H1 (cell line): ENCODE measurements around the gene MYO9A. TPM values are rescaled to one million over a fixed set of nuclear protein-coding genes. Genes with fewer than 3 reads are reported as not detected.

Experiments
- CTCF ChIA-PET: fragments of 300-600 bp; sonication (Branson Sonifier 250); formaldehyde crosslinking; loops from one replicate; lab custom pipeline; 2021; ENCODE audit not compliant: partially characterized antibody; lab: Charles Lee
- POLR2A ChIA-PET: fragments of 300-600 bp; sonication (Branson Sonifier 250); formaldehyde crosslinking; loops from one replicate; lab custom pipeline; 2021; ENCODE audit warnings: inconsistent platforms; ENCODE audit not compliant: partially characterized antibody; lab: Charles Lee
- DNase-seq, 2 experiments: peaks; one replicate each; pipeline versions ENCODE4 v3.0.0 to v3.0.0-alpha.2; 2010 to 2022; ENCODE audit warnings: low spot score in 2 of 2, low read depth in 1 of 2, mixed read lengths in 1 of 2
- FAIRE-seq: peaks from 2 replicates; lab custom pipeline; 2011; peaks lifted over from hg19 to GRCh38; lab: Jason Lieb, UNC
- H2AFZ ChIP-seq: 2 replicates; pipeline ENCODE4 v1.8.1; 2012; ENCODE audit warnings: low read length, inconsistent platforms
- H2AK5ac ChIP-seq: 2 replicates; pipeline ENCODE4 v1.6.1; 2013; ENCODE audit warnings: low read depth, low read length
- H2BK120ac ChIP-seq: replicated peaks from 2 replicates; pipeline ENCODE3; 2013; ENCODE audit warnings: low read depth, low read length, inconsistent platforms
- H2BK12ac ChIP-seq: 2 replicates; pipeline ENCODE4 v1.6.1; 2013; ENCODE audit warnings: low read depth, low read length
- H2BK15ac ChIP-seq: 2 replicates; pipeline ENCODE4 v1.6.1; 2013; ENCODE audit warnings: low read length
- H2BK20ac ChIP-seq: 2 replicates; pipeline ENCODE4 v1.6.1; 2013; ENCODE audit warnings: low read length
- H2BK5ac ChIP-seq: 2 replicates; pipeline ENCODE4 v1.6.1; 2013; ENCODE audit warnings: low read depth, low read length
- H3K14ac ChIP-seq: 2 replicates; pipeline ENCODE4 v1.6.1; 2013; ENCODE audit warnings: inconsistent platforms; ENCODE audit not compliant: insufficient read length
- H3K18ac ChIP-seq: 2 replicates; pipeline ENCODE4 v1.6.1; 2013; ENCODE audit warnings: low read length; ENCODE audit errors: extremely low read depth
- H3K23ac ChIP-seq: 2 replicates; pipeline ENCODE4 v1.6.1; 2013; ENCODE audit warnings: inconsistent platforms; ENCODE audit not compliant: insufficient read length
- H3K23me2 ChIP-seq: 2 replicates; pipeline ENCODE4 v1.6.1; 2013; ENCODE audit warnings: low read depth, low read length
- H3K27ac ChIP-seq: 2 replicates; pipeline ENCODE4 v1.6.1; 2011; ENCODE audit warnings: low read depth, low read length, inconsistent platforms
- H3K27me3 ChIP-seq, 4 experiments: replicated peaks in 1 of 4; 1 replicate in 1 of 4; 2 replicates in 3 of 4; pipeline versions ENCODE4 v1.6.1 to v1.8.1; 2011 to 2013; ENCODE audit warnings: low read length in 3 of 4, mild to moderate bottlenecking in 3 of 4, inconsistent platforms in 2 of 4, mixed read lengths in 2 of 4, moderate library complexity in 1 of 4; ENCODE audit not compliant: control insufficient read depth in 3 of 4, insufficient read depth in 3 of 4; ENCODE audit errors: extremely low read depth in 1 of 4
- H3K36me3 ChIP-seq, 4 experiments: 2 replicates each; pipeline versions ENCODE4 v1.6.1 to v1.8.1; 2011 to 2013; ENCODE audit warnings: mild to moderate bottlenecking in 4 of 4, low read length in 3 of 4, moderate library complexity in 2 of 4, control low read depth in 1 of 4, inconsistent platforms in 1 of 4; ENCODE audit not compliant: insufficient read depth in 4 of 4, control insufficient read depth in 2 of 4
- H3K4ac ChIP-seq: replicated peaks from 2 replicates; pipeline ENCODE3; 2013; ENCODE audit warnings: low read length, low read depth, mixed read lengths, inconsistent platforms; ENCODE audit not compliant: insufficient read length
- H3K4me1 ChIP-seq, 4 experiments: replicated peaks in 1 of 4; 1 replicate in 1 of 4; 2 replicates in 3 of 4; pipeline versions ENCODE4 v1.6.1 to v1.8.1; 2011 to 2013; ENCODE audit warnings: low read length in 3 of 4, inconsistent platforms in 2 of 4, mixed read lengths in 1 of 4; ENCODE audit not compliant: insufficient read depth in 4 of 4, control insufficient read depth in 3 of 4
- H3K4me2 ChIP-seq, 2 experiments: 2 replicates each; pipeline versions ENCODE4 v1.6.1 to v1.8.1; 2011 to 2013; ENCODE audit warnings: low read depth in 2 of 2, low read length in 2 of 2, control low read depth in 1 of 2, inconsistent platforms in 1 of 2, mild to moderate bottlenecking in 1 of 2; ENCODE audit not compliant: insufficient read depth in 1 of 2
- H3K4me3 ChIP-seq, 4 experiments: fragments of 200-600, 300-600 bp in 1 of 4; sonication (generic), shearing (Covaris generic), sonication (Bioruptor Twin) in 1 of 4; 2 replicates each; pipeline versions ENCODE4 v1.5.1 to v1.8.1; 2011 to 2016; ENCODE audit warnings: low read length in 4 of 4, low read depth in 3 of 4, control low read depth in 2 of 4, inconsistent platforms in 2 of 4, mild to moderate bottlenecking in 2 of 4, mixed read lengths in 1 of 4, moderate library complexity in 1 of 4; ENCODE audit not compliant: insufficient read depth in 2 of 4; ENCODE audit errors: extremely low read depth in 1 of 4
- H3K56ac ChIP-seq: replicated peaks from 2 replicates; pipeline ENCODE3; 2013; ENCODE audit warnings: low read depth, mild to moderate bottlenecking, mixed read lengths, low read length, inconsistent platforms; ENCODE audit not compliant: insufficient read length
- H3K79me1 ChIP-seq: 2 replicates; pipeline ENCODE4 v1.6.1; 2013; ENCODE audit warnings: low read depth, low read length, control low read depth
- H3K79me2 ChIP-seq, 2 experiments: 2 replicates each; pipeline versions ENCODE4 v1.6.1 to v1.8.1; 2012 to 2013; ENCODE audit warnings: low read length in 2 of 2, mild to moderate bottlenecking in 2 of 2, inconsistent platforms in 1 of 2; ENCODE audit not compliant: insufficient read depth in 2 of 2, control insufficient read depth in 1 of 2
- H3K9ac ChIP-seq, 4 experiments: replicated peaks in 1 of 4; 1 replicate in 1 of 4; 2 replicates in 3 of 4; pipeline versions ENCODE4 v1.6.1 to v1.8.1; 2011 to 2013; ENCODE audit warnings: low read depth in 3 of 4, low read length in 3 of 4, control low read depth in 2 of 4, mild to moderate bottlenecking in 2 of 4, moderate library complexity in 2 of 4, inconsistent platforms in 1 of 4; ENCODE audit errors: extremely low read depth in 1 of 4
- H3K9me3 ChIP-seq, 2 experiments: 2 replicates each; pipeline versions ENCODE4 v1.6.1 to v1.8.1; 2012 to 2013; ENCODE audit warnings: mild to moderate bottlenecking in 2 of 2, moderate library complexity in 2 of 2, control low read depth in 1 of 2, inconsistent platforms in 1 of 2, low read depth in 1 of 2, low read length in 1 of 2, mixed read lengths in 1 of 2; ENCODE audit not compliant: insufficient read depth in 2 of 2
- H4K20me1 ChIP-seq, 2 experiments: replicated peaks in 1 of 2; 2 replicates each; pipeline versions ENCODE3 to v1.8.1; 2011 to 2013; ENCODE audit warnings: inconsistent platforms in 2 of 2, low read length in 2 of 2, mild to moderate bottlenecking in 1 of 2; ENCODE audit not compliant: insufficient read depth in 2 of 2, control insufficient read depth in 1 of 2
- H4K5ac ChIP-seq: 2 replicates; pipeline ENCODE4 v1.6.1; 2013; ENCODE audit warnings: low read length, low read depth, mixed read lengths, inconsistent platforms; ENCODE audit not compliant: insufficient read length
- H4K8ac ChIP-seq: 2 replicates; pipeline ENCODE4 v1.8.0; 2013; ENCODE audit warnings: mild to moderate bottlenecking, moderate library complexity, low read length, inconsistent platforms; ENCODE audit not compliant: insufficient read depth; ENCODE audit errors: extremely low read depth
- H4K91ac ChIP-seq: replicated peaks from 2 replicates; pipeline ENCODE3; 2013; ENCODE audit warnings: low read length, mixed read lengths, inconsistent platforms; ENCODE audit not compliant: insufficient read length
- CBX5 ChIP-seq: fragments of 300-800, 300-1000 bp; sonication (generic); IDR thresholded peaks from 2 replicates; pipeline ENCODE4 v1.7.1; 2016; ENCODE audit warnings: antibody characterized with exemption, low read length, low read depth
- CBX8 ChIP-seq: fragments of 300-800, 300-1000 bp; sonication (generic); IDR thresholded peaks from 2 replicates; pipeline ENCODE4 v1.7.1; 2016; ENCODE audit warnings: low read depth, low read length, borderline replicate concordance
- CHD1 ChIP-seq: IDR thresholded peaks from 2 replicates; pipeline ENCODE4 v1.6.1; 2012; ENCODE audit warnings: low read depth, low read length, improper control_type of control experiment
- CTBP2 ChIP-seq: IDR thresholded peaks from 2 replicates; pipeline ENCODE4 v1.7.0; 2011; ENCODE audit warnings: borderline replicate concordance, mild to moderate bottlenecking, moderate library complexity, mixed read lengths, low read length; ENCODE audit not compliant: insufficient read depth, insufficient read length
- EGR1 ChIP-seq: IDR thresholded peaks from 2 replicates; pipeline ENCODE4 v1.6.1; 2011; ENCODE audit warnings: low read depth, low read length, borderline replicate concordance
- FOSL1 ChIP-seq: IDR thresholded peaks from 2 replicates; pipeline ENCODE4 v1.6.1; 2011; ENCODE audit warnings: mild to moderate bottlenecking, low read depth, low read length, moderate library complexity; ENCODE audit not compliant: insufficient read depth
- KDM4A ChIP-seq: IDR thresholded peaks from one replicate; pipeline ENCODE4 v1.7.1; 2012; ENCODE audit warnings: low read depth, mild to moderate bottlenecking, moderate library complexity, low read length, inconsistent platforms; ENCODE audit not compliant: severe bottlenecking
- NRF1 ChIP-seq: IDR thresholded peaks from 2 replicates; pipeline ENCODE4 v1.6.1; 2011; ENCODE audit warnings: mild to moderate bottlenecking, low read depth, low read length, improper control_type of control experiment
- POLR2AphosphoS5 ChIP-seq: IDR thresholded peaks from 2 replicates; pipeline ENCODE4 v1.6.1; 2011; ENCODE audit warnings: low read depth, low read length
- RFX5 ChIP-seq: IDR thresholded peaks from 2 replicates; pipeline ENCODE4 v1.6.1; 2011; ENCODE audit warnings: low read depth, low read length, improper control_type of control experiment, borderline replicate concordance
- RNF2 ChIP-seq: fragments of 200-900, 300-1000 bp; sonication (generic); IDR thresholded peaks from 2 replicates; pipeline ENCODE4 v1.7.1; 2016; ENCODE audit warnings: borderline replicate concordance, low read depth, mild to moderate bottlenecking, antibody characterized with exemption, low read length; ENCODE audit not compliant: poor library complexity, severe bottlenecking; ENCODE audit errors: missing control alignments
- SIRT6 ChIP-seq: IDR thresholded peaks from one replicate; pipeline ENCODE4 v1.7.1; 2012; ENCODE audit warnings: low read length, inconsistent platforms
- SP1 ChIP-seq: IDR thresholded peaks from 2 replicates; pipeline ENCODE4 v1.6.1; 2011; ENCODE audit warnings: low read depth, low read length
- YY1 ChIP-seq: IDR thresholded peaks from 2 replicates; pipeline ENCODE4 v1.6.1; 2011; ENCODE audit warnings: low read depth, mild to moderate bottlenecking, low read length
- WGBS, 2 experiments: shearing (Covaris generic) in 1 of 2; methylation state at CpG; one replicate each; pipeline versions ENCODE4 v1.1.6 to v1.1.7; 2013 to 2015; ENCODE audit warnings: low lambda C conversion rate in 2 of 2, mixed read lengths in 2 of 2, inconsistent platforms in 1 of 2, low coverage in 1 of 2, missing lambda C conversion rate in 1 of 2; ENCODE audit not compliant: insufficient replicate concordance in 2 of 2, insufficient coverage in 1 of 2, insufficient read length in 1 of 2; ENCODE audit errors: extremely low coverage in 1 of 2, missing lambda C conversion rate in 1 of 2; 5-methylcytosine and 5-hydroxymethylcytosine counted together
- polyA plus RNA-seq, 7 experiments: library from polyadenylated mRNA; depleted of rRNA in 3 of 7; stranded (reverse) in 5 of 7; unstranded in 2 of 7; fragments of >200 nt in 5 of 7; fragments of 200-250 nt in 2 of 7; gene quantifications; 1 replicate in 5 of 7; 2 replicates in 1 of 7; 4 replicates in 1 of 7; pipeline versions ENCODE4 v1.2.1 to v1.2.3, GENCODE V29; 2011 to 2013; ENCODE audit warnings: missing spikeins in 2 of 7, mixed read lengths in 2 of 7
- total RNA-seq: library from RNA; stranded (reverse); fragmentation: NEBNext Ultra II Directional; extraction: Animal tissue kit (Norgen Biotek cat#: 25700); gene quantifications from 2 replicates; pipeline ENCODE4 v1.2.1, GENCODE V29; 2021
- TF ChIP-seq, protein P1 (sequence below): IDR thresholded peaks from 2 replicates; pipeline ENCODE4 v1.6.1; 2012; ENCODE audit warnings: inconsistent platforms

Gene MYO9A
- total and polyA plus RNA-seq, 2 of the 8 experiments (the other 6 are each of a cell fraction or from before 2014, with no cell fraction given), result 3.9 to 26.0 TPM

DNA sequence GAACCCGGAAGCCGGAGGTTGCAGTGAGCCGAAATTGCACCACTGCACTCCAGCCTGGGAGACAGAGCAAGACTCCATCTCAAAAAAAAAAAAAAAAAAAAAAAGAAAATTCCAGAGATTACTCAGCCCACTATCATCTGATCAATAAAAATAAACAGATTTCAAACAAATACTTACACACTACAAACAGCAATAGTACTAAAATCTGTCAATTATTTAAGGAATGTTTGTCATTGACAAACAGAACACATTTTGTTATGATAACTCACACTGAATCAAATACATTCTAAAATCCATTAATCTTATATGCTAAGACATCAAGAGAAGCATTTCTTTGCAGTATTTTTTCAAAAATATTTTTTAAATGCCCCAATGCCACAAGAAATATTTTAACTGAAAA lies 7.6 kb downstream of the MYO9A start:
- Histone ChIP-seq H3K79me2 (peaks cover 0 to 26% of the 10 kb centered on the region in 2 experiments; a peak in 2 of 4 replicates), H4K20me1 (peaks cover 0 to 1% of the 10 kb centered on the region in 2 experiments), H3K23ac (no peak overlapping the region), H2BK20ac (no peak overlapping the region), H2BK5ac (no peak overlapping the region), H3K4ac (no peak overlapping the region), H2AFZ (no peak overlapping the region), H3K27ac (no peak overlapping the region), H3K36me3 (no peaks in the 10 kb centered on the region), H3K79me1 (peaks cover 3% of the 10 kb centered on the region; the same call in 1 of the 2 replicates), H3K14ac (no peak overlapping the region), H3K9ac (no peak overlapping the region), H3K23me2 (no peaks in the 10 kb centered on the region), H2BK15ac (no peak overlapping the region), H2AK5ac (no peak overlapping the region), H4K5ac (no peak overlapping the region), H4K91ac (no peak overlapping the region), H3K18ac (no peak overlapping the region), H2BK12ac (no peak overlapping the region), H3K4me3 (no peak overlapping the region), H3K27me3 (no peaks in the 10 kb centered on the region), H4K8ac (no peak overlapping the region), H2BK120ac (no peak overlapping the region), H3K4me1 (no peaks in the 10 kb centered on the region), H3K56ac (no peak overlapping the region), H3K9me3 (no peaks in the 10 kb centered on the region), H3K4me2 (no peak overlapping the region)
- no peak for DNase-seq
- CTCF ChIA-PET, result interaction anchor here (0.7 kb wide), 1 partner anchor 1814 kb away, joined by 3 read pairs; no protein-coding TSS in a partner anchor
- POLR2A ChIA-PET, result no interaction called here
- FAIRE-seq, result no peak
- 88% methylated on average over 3 of the region's 3 CpGs; no CpG with 5 or more reads in 1 of the 2 experiments for WGBS, 2 experiments
- TF ChIP-seq CTBP2 (no peak), CBX5 (no peak), NRF1 (no peak), KDM4A (no peak), EGR1 (no peak), RFX5 (no peak), CBX8 (no peak), YY1 (no peak), SIRT6 (no peak), FOSL1 (no peak), SP1 (no peak), POLR2AphosphoS5 (no peak), CHD1 (no peak), RNF2 (no peak)
- TF ChIP-seq, protein P1, sequence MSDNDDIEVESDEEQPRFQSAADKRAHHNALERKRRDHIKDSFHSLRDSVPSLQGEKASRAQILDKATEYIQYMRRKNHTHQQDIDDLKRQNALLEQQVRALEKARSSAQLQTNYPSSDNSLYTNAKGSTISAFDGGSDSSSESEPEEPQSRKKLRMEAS, result no peak
